ENCODE results near the gene RRP1B.

Gene RRP1B

GRCh38 chr21:43693981-43694380 is 34.6 kb downstream of the RRP1B start:
- no peak overlapping the region for H3K4me3 ChIP-seq (ENCODE audit: low read length)
- no peaks in the 10 kb centered on the region for H3K27me3 ChIP-seq (replicated peaks; ENCODE audit: insufficient read depth, low read length)
- 0 out of 2 replicates have a peak, but pooled peaks cover 7% of the 10 kb centered on the region for H3F3A ChIP-seq (ENCODE audit: insufficient read depth, low read length)
- no peak overlapping the region for H3K27ac ChIP-seq (ENCODE audit: low read length)
- H3K36me3 ChIP-seq (replicated peaks; ENCODE audit: insufficient read depth, low read length): peaks cover 4% of the 10 kb centered on the region
- H3K9me3 ChIP-seq (replicated peaks; ENCODE audit: insufficient read depth, low read length): no peaks in the 10 kb centered on the region
- no peaks in the 10 kb centered on the region for H3K79me2 ChIP-seq (ENCODE audit: low read length)
- no peak for DNase-seq
- TF ChIP-seq CTCF (IDR thresholded peaks at IDR 0.05; ENCODE audit: low read length) (no peak), EZH2phosphoT487 (IDR thresholded peaks at IDR 0.05; ENCODE audit: low read length) (no peak), EZH2 (optimal IDR thresholded peaks at IDR 0.05; ENCODE audit: low read depth, low read length) (no peak)
- no peaks in the 10 kb centered on the region for H4K20me1 ChIP-seq (ENCODE audit: insufficient read depth, low read length)
- no peak overlapping the region for H2AFZ ChIP-seq (ENCODE audit: low read length)
- H3K4me2 ChIP-seq (ENCODE audit: low read depth, low read length): no peak overlapping the region
- H3K9me2 ChIP-seq (replicated peaks; ENCODE audit: insufficient read depth, low read length): no peaks in the 10 kb centered on the region
- no peak overlapping the region for H3K9ac ChIP-seq (ENCODE audit: low read length)
- H3K4me1 ChIP-seq (ENCODE audit: low read length): no peaks in the 10 kb centered on the region

GRCh38 chr21:43694437-43695079 is 35.2 kb downstream of the RRP1B start:
- Histone ChIP-seq H3K9me3 (replicated peaks; ENCODE audit: insufficient read depth, low read length) (no peaks in the 10 kb centered on the region), H3K79me2 (ENCODE audit: low read length) (no peaks in the 10 kb centered on the region), H3K9ac (ENCODE audit: low read length) (no peak overlapping the region), H3K36me3 (replicated peaks; ENCODE audit: insufficient read depth, low read length) (peaks cover 4% of the 10 kb centered on the region), H2AFZ (ENCODE audit: low read length) (no peak overlapping the region), H3K27me3 (replicated peaks; ENCODE audit: insufficient read depth, low read length) (no peaks in the 10 kb centered on the region), H3K9me2 (replicated peaks; ENCODE audit: insufficient read depth, low read length) (no peaks in the 10 kb centered on the region), H3K27ac (ENCODE audit: low read length) (no peak overlapping the region), H4K20me1 (ENCODE audit: insufficient read depth, low read length) (no peaks in the 10 kb centered on the region), H3K4me3 (ENCODE audit: low read length) (no peak overlapping the region), H3K4me2 (ENCODE audit: low read depth, low read length) (no peak overlapping the region), H3K4me1 (ENCODE audit: low read length) (no peaks in the 10 kb centered on the region), H3F3A (ENCODE audit: insufficient read depth, low read length) (0 out of 2 replicates have a peak, but pooled peaks cover 7% of the 10 kb centered on the region)
- TF ChIP-seq EZH2 (optimal IDR thresholded peaks at IDR 0.05; ENCODE audit: low read depth, low read length) (no peak), EZH2phosphoT487 (IDR thresholded peaks at IDR 0.05; ENCODE audit: low read length) (no peak), CTCF (IDR thresholded peaks at IDR 0.05; ENCODE audit: low read length) (no peak)
- DNase-seq: no peak

- Histone ChIP-seq H3K9me2 (replicated peaks; ENCODE audit: insufficient read depth, low read length) (no peaks in the 10 kb centered on the region), H3K27ac (ENCODE audit: low read length) (no peak overlapping the region), H3K9ac (ENCODE audit: low read length) (no peak overlapping the region), H2AFZ (ENCODE audit: low read length) (no peak overlapping the region), H3F3A (ENCODE audit: insufficient read depth, low read length) (peaks cover 20% of the 10 kb centered on the region), H3K36me3 (replicated peaks; ENCODE audit: insufficient read depth, low read length) (peaks cover 4% of the 10 kb centered on the region), H4K20me1 (ENCODE audit: insufficient read depth, low read length) (no peaks in the 10 kb centered on the region), H3K27me3 (replicated peaks; ENCODE audit: insufficient read depth, low read length) (no peaks in the 10 kb centered on the region), H3K4me2 (ENCODE audit: low read depth, low read length) (no peak overlapping the region), H3K79me2 (ENCODE audit: low read length) (no peaks in the 10 kb centered on the region), H3K9me3 (replicated peaks; ENCODE audit: insufficient read depth, low read length) (no peaks in the 10 kb centered on the region), H3K4me3 (ENCODE audit: low read length) (no peak overlapping the region), H3K4me1 (ENCODE audit: low read length) (peaks cover 8% of the 10 kb centered on the region)
- no peak for TF ChIP-seq EZH2 (optimal IDR thresholded peaks at IDR 0.05; ENCODE audit: low read depth, low read length)
- TF ChIP-seq EZH2phosphoT487 (IDR thresholded peaks at IDR 0.05; ENCODE audit: low read length): no peak
- no peak for TF ChIP-seq CTCF (IDR thresholded peaks at IDR 0.05; ENCODE audit: low read length)
- no peak for DNase-seq
These were observed 36.9 kb downstream of the RRP1B start for GRCh38 chr21:43696214-43696613.
